HG03565 (cell line): ENCODE results near the gene TEX261.

Experiments
- ATAC-seq: cut with Tn5 transposase; IDR thresholded peaks from one replicate; pipeline ENCODE4 v1.9.1; 2021; ENCODE audit warnings: mild to moderate bottlenecking, moderate library complexity; ENCODE audit not compliant: unreplicated experiment

The TEX261 gene

GRCh38 chr2:70959851-70960832, 34.5 kb downstream of the TEX261 start:
- ATAC-seq = no peak

- ATAC-seq = no peak
Measured at GRCh38 chr2:70959271-70959761, 35.4 kb downstream of the TEX261 start.

DNA sequence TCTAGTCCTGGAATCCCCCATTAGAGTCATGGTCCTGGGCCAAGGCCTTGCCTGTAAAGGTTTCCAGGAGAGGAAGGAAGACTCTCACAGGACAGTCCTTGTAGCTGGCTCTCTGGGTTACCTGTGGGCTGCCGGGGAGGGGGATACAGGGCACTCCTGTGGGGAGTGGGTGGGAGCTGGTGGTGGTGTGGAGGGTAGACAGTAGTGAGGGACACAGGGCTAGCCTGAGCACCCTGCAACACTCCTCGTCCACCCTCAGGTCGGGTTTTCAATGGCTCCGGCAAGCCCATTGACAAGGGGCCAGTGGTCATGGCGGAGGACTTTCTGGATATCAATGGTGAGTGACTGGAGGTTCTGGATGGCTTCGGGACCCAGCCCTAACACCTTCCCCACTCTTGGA, 35.9 kb downstream of the TEX261 start:
- ATAC-seq = no peak

DNA sequence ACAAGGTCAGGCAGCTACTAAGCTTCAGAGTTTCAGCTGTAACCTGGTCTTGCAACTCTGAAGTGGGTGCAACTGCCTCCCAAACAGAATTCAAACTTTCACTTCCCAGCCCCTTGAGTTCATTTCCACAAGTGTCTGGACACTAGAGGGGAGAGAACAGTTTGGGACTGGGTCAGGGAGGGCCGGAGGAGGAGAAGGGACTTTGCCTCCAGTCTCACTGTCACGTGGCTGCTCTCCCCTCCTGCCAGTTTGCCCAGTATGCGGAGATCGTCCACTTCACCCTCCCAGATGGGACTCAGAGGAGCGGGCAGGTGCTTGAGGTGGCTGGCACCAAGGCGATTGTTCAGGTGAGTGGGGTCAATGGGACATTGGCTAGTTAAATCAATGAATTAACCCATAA, 36.9 kb downstream of the TEX261 start:
- ATAC-seq = no peak

GRCh38 chr2:70956141-70956540, 38.5 kb downstream of the TEX261 start:
- ATAC-seq = no peak

DNA sequence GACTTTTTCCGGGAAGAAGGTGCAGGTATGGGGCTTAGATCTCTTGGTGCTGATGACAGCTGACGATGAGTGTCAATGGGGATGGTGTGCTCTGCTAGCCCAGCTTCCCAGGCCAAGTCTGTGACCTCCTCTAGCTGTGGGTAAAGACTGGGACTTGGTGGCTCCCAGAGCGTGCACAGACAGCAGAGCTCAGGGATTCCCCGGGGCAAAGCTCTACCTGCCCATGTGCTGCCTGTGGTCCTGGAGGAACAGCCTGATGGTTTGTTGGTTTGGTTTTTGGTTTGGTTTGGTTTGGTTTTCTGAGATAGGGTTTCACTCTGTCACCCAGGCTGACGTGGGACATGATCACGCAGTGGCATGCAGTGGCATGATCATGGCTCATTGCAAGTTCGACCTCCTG, 39.8 kb downstream of the TEX261 start:
- ATAC-seq = no peak

- ATAC-seq = no peak
Measured at GRCh38 chr2:70949086-70949485, 45.6 kb downstream of the TEX261 start.

GRCh38 chr2:70948337-70949003, 46.2 kb downstream of the TEX261 start:
- ATAC-seq = no peak

DNA sequence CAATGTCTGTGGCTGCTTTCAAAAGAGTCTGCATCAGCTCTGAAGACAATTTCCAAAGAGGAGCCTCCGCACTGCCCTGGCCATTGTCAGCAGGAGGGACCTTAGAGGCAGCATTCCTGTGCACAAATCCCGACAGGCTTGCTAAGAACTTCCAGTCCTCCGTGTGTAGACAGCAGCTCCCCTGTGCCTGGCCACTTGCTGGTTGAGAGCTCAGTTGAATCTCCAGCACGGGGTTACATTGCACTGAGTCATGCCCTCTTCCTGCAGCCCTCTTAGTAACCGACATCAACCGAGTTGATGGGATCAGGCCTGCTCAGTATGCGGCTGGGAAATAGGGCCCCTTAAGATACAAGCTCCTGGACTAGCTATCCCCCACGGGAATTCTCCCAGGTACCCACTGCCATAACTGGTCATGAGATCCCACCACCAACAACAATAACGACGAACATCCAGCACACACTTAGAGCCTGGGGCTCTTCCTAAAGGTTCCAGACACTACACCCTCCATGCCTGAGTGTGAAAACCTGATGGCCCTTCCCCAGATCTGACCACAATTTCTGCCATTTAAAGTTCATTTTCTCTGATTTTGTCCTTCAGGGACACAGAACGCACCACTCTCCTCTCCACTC, 47.0 kb downstream of the TEX261 start:
- ATAC-seq = no peak

DNA sequence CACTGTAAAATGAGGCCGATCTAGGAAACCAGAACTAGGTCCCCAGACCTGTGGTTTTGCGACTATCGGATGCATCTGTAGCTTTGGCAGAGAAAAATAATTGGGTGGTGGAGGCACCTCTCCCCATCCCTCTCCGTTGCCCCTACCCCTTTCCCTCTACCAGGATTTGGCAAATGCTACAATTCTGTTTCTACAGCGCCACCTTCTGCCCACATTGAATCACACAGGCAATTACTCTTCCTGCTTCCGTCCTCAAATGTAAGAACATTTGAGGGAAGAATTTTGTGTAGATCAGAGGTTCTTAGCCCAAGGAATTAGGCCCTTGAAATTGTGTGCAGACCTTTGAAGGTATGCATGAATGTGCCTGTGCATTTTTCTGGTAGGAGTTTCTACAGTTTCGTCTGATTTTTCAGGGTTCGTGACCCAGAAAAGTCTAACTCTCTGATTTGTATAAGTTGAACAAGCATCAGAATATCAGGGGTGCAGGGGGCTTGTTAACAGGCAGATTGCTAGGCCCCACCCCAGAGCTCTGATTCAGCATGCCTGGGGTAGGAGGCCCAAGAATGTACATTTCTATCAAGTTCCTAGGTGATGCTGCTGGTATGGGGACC, 47.7 kb downstream of the TEX261 start:
- ATAC-seq = no peak

DNA sequence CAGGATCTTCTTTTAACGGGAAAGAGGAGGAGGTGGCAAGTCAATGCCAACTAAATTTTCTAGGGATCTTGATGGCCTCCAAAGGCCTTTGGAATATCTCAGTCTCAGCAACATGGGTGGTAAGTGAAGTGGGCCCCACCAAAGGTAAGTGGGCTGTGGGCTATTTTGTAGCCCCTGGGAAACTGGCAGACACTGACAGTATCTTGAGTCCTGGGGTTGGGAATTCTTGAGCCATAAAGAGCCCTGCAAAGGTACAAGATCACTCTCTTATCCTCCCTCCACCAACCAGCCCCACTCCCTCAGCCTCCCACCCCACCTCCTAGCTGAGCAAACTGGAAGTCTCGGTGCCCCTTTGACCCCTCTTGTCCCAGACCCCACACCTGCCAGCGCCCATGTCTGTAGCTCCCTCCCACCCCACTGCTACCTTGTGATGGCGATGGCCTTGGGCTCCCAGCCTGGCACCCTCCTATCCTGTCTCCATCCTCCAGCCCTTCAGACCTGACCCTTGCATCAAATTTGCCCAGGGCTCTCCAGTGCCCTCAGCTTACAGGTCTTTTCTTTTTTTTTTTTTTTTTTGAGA, 50.5 kb downstream of the TEX261 start:
- ATAC-seq = no peak

DNA sequence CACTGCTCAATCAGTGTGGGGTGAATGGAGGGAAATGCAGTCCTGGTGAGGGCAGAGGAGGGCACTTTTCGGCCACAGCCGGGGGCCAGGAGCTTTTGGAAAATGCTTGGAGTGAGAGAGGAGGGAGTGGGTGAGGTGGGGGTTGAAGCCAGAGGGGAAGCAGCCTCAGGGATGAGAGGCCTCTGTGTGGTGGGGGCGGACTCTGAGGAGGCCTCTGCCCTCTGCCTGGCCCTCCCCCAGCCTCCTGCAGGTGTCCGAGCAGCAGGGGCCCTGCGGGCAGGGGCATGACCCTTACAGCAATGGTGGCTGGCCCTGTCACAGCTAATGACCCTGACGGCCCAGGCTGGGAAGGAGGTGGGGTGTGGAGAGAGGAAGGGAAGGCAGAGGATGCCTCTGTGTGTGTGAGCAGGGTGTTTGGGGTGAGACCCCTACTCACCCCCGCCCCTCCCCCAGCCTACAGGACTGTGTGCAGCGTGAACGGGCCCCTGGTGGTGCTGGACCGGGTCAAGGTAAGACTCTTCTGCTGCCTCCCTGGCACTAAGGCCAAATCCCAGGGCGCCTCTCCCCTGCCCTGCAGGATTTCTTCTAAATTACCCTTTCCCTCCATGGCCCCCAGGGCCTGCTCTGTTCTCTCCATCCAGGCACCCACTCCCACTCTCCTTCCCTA, 51.3 kb downstream of the TEX261 start:
- ATAC-seq = no peak

DNA sequence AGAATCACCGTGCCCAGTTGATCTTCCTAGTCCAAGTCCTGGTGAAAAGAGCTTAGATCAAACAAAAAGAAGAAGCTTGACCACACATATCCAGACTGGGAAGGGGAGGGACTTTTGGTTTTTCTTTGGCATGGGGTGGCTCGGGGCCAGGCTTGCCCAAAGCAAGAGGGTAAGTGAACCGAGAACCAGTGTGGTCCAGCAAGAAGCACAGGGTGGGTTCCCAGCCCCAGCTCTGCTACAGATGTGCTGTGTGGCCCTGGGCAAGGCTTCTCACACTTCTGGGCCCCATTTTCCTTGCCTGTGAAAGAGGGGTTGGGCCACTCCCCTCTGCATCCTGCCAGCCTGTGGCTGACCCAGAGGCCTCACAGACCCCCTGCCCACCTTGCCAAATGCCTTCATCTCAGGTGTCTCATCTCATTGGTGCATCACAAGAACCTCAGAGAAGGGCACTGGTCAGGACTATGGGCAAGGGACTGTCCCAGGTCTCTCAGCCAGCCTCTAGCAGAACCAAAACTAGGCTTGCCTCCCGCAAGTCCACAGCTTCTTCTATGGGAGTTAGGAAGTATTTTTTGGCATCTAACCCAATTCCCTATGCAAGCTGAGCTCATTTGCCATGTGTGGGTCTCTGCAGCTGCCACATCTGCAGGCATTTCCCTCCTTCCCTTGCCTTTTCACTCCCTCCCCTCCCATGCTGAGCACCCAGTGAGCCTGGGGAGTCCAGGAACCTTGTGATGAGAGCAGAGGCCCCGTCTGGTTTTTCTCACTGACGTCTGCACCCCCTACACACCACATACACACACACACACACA, 52.1 kb downstream of the TEX261 start:
- ATAC-seq = no peak

GRCh38 chr2:70941701-70942100, 53.0 kb downstream of the TEX261 start:
- no peak for ATAC-seq

DNA sequence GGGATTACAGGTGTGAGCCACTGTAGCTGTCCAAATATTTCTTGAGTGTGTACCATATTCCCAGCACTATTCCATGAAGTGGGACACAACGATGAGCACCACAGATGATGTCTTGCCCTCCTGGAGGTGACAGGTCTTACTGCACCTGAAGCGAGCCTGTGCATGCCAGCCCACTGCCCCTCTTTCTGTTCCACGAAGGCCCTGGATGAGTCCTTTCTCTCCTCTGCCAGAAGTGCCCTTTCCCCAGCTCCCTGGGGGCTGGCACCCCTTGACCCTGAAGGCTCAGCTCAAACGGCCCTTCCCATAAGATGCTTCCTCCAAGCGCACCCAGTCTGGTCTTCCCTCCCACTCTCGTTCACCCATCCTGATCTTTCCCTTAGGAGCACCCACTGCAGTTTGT, 53.5 kb downstream of the TEX261 start:
- ATAC-seq = no peak

- no peak for ATAC-seq
Measured at GRCh38 chr2:70939839-70940580, 54.7 kb downstream of the TEX261 start.

DNA sequence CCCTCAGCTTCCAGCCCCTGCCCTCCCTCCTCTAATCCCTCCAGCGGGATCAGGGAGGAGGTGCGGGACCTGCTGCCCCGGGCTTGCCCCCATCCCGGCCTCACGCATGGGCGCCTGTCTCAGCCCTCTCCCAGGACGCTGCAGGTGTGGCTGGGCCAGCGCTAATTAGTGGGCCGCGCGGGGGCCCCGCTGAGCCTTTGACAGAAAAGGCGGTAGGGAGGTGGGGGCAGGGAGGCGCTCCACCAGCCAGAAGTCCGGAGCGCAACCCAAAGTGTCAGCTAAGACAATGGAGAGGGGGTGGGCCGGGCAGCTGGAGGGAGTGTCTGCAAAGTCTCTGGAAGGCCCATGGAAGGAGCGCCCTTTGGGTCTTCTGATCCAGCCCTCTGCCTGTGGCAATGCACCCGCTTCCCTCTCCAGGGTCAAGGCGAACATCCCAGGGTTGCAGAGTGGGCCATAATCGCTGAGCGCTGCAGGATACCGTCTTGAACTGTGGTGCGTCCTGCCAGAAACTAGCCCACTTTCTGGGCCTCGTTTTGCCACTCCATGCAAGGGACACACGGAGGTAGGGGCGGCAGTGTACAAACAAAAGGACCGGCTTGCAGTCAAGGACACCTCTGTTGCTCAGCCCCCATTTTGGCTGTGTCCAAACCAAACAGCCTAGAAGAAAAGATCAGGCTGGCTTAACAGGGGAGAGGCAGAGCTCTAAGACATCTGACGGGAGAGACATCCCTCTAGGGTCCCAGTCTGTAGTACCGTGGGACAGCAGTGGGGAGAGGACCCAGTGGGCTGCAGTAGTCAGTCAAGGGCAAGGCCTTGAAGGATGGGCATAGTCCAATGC, 55.5 kb downstream of the TEX261 start:
- no peak for ATAC-seq

GRCh38 chr2:70938586-70938950, 56.1 kb downstream of the TEX261 start:
- ATAC-seq = no peak
